ENCODE measurements around the gene ZHX3.

DNA sequence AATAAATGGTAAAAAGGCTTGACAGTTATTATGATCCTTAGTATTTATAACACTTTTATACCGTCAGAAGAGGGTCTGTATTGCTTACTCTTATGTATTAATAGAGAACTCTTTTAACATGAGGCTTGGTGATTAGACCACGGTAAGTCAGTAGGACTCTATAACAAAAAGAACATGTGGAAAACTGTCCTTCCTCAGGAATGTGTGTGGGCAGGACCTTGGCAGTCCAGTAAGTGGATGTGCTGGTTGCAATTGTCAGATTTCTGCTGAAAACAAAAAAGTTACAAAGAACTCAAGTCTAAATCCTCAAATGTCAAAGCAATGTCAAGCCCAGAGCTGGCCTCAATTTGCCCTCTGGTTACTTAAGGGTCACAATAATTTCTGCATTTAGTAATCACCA is 99.1 kb downstream of the ZHX3 start:
- no peak for TF ChIP-seq CTCF (IDR thresholded peaks at IDR 0.05; ENCODE audit: low read depth, low read length)
- no peak for TF ChIP-seq POLR2A (IDR thresholded peaks at IDR 0.05; ENCODE audit: extremely low read depth, insufficient read length)
